Activated T-cell treated with anti-CD3 and anti-CD28 coated beads for 4 hours (primary cell): ENCODE measurements around the gene UQCRH.

ENCODE experiments used
- DNase-seq: peaks from one replicate; pipeline ENCODE4 v3.0.0-alpha.2; 2020

The UQCRH gene

GRCh38 chr1:46303038-46303871 is at the start of gene UQCRH, which contains the start of gene LRRC41:
UQCRH (plus strand) TSS chr1:46303698; CDS start chr1:46303767, 69 bp downstream.
LRRC41 (minus strand) TSS chr1:46303616; CDS start chr1:46303322, 294 bp downstream.
- peak; percentile 86 for DNase-seq

GRCh38 chr1:46254668-46255067 is 48.8 kb upstream of the UQCRH start:
- no peak for DNase-seq

GRCh38 chr1:46256523-46256922 is 47.0 kb upstream of the UQCRH start:
- DNase-seq = no peak

- no peak for DNase-seq
Measured at GRCh38 chr1:46262508-46262907, 41.0 kb upstream of the UQCRH start.

- DNase-seq = no peak
Measured at GRCh38 chr1:46263146-46263545, 40.4 kb upstream of the UQCRH start.

GRCh38 chr1:46268578-46268977 is 34.9 kb upstream of the UQCRH start:
- DNase-seq = no peak

GRCh38 chr1:46274225-46275029 is 29.1 kb upstream of the UQCRH start:
- DNase-seq = no peak

- DNase-seq = no peak
Measured at GRCh38 chr1:46275030-46275337, 28.5 kb upstream of the UQCRH start.

- no peak for DNase-seq
Measured at GRCh38 chr1:46277658-46278373, 25.7 kb upstream of the UQCRH start.

GRCh38 chr1:46278807-46279206 is 24.7 kb upstream of the UQCRH start:
- no peak for DNase-seq

- no peak for DNase-seq
Measured at GRCh38 chr1:46280092-46280491, 23.4 kb upstream of the UQCRH start.

GRCh38 chr1:46281021-46281420 is 22.5 kb upstream of the UQCRH start:
- DNase-seq = no peak

- DNase-seq = no peak
Measured at GRCh38 chr1:46284058-46284457, 19.4 kb upstream of the UQCRH start.

- DNase-seq = no peak
Measured at GRCh38 chr1:46284597-46285564, 18.6 kb upstream of the UQCRH start.

GRCh38 chr1:46285730-46286477 is 17.6 kb upstream of the UQCRH start:
- DNase-seq = no peak

- DNase-seq = no peak
Measured at GRCh38 chr1:46288485-46289133, 14.9 kb upstream of the UQCRH start.

- DNase-seq = no peak
Measured at GRCh38 chr1:46289134-46289494, 14.4 kb upstream of the UQCRH start.

GRCh38 chr1:46289976-46290375 is 13.5 kb upstream of the UQCRH start:
- no peak for DNase-seq

- DNase-seq = no peak
Measured at GRCh38 chr1:46295306-46295705, 8.2 kb upstream of the UQCRH start.

GRCh38 chr1:46298387-46298786 is 5.1 kb upstream of the UQCRH start:
- no peak for DNase-seq
